HuH-7 (cell line): ENCODE data around the gene POLR2J.
"Not testable (repeated sequence)": the region's sequence is repeated elsewhere in the genome, so short reads cannot be mapped to it uniquely, and the experiment has no call there.

Experiments used
- DNase-seq: peaks from one replicate; pipeline ENCODE4 v3.0.0; 2011; ENCODE audit warnings: low spot score

POLR2J gene

GRCh38 chr7:102478314-102479208 lies at the start of gene POLR2J:
POLR2J (minus strand) TSS chr7:102478922; CDS start chr7:102478860, 62 bp downstream.
- DNase-seq: not testable (repeated sequence)

- not testable (repeated sequence) for DNase-seq
These were observed 49.4 kb upstream of the POLR2J start for GRCh38 chr7:102527822-102528793.

DNA sequence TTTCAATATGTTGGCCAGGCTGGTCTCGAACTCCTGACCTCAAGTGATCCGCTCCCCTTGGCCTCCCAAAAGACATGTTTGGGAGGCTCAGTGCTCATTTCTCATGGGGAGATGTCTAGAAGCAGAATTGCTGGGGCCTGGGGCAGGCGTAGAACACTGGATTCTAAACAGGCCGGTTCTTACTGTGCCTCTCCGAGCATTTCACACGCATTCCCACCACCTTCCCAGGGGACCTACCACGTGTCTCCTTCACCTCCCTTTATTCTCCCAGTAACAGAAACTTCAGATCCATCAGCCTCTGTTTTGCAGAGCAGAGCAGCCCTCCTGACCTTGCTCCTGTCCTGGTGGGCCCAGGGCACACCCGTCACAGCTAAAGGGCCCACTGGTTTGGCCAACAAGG lies 48.5 kb upstream of the POLR2J start:
- not testable (repeated sequence) for DNase-seq

- not testable (repeated sequence) for DNase-seq
These were observed 46.1 kb upstream of the POLR2J start for GRCh38 chr7:102524803-102525202.

GRCh38 chr7:102520797-102521196 lies 42.1 kb upstream of the POLR2J start:
- DNase-seq: not testable (repeated sequence)

DNA sequence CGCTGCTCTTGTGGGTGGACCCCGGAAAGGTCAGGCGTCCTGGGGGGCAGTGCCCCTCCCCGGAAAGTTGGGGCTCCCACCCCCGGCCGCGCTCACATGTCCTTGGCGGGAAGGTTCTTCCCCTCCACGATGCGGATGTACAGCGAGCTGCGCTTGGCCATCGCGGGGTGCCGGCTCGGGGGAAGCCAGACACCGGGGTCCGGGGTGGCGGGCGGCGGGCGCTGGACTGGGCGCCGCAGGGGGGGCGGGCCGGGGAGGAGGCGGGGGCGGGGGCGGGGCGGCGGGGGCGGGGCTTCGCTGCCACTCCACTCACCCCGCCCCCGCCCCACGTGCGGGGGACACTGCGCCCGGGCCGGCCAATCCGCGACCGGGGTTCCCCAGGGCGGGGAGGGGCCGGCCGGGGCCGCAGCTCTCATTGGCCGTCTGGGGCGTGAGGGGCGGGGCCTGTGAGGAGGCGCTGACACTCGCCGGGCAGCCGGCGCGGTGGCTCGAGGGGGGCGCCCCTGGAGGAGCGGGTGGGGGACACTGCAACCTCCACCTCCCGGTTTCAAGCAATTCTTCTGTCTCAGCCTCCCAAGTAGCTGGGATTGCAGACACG lies 38.9 kb upstream of the POLR2J start, which contains the start of gene RASA4B:
RASA4B (minus strand) TSS at position 228 of the 598 bp plus-strand sequence; CDS start at position 161, 67 bp downstream.
- DNase-seq: not testable (repeated sequence)

GRCh38 chr7:102516951-102517350 lies 38.2 kb upstream of the POLR2J start:
- DNase-seq: not testable (repeated sequence)

GRCh38 chr7:102515889-102516288 lies 37.2 kb upstream of the POLR2J start:
- not testable (repeated sequence) for DNase-seq

- not testable (repeated sequence) for DNase-seq
These were observed 36.4 kb upstream of the POLR2J start for GRCh38 chr7:102514881-102515721.

GRCh38 chr7:102512642-102513221 lies 34.0 kb upstream of the POLR2J start:
- not testable (repeated sequence) for DNase-seq

- DNase-seq: not testable (repeated sequence)
These were observed 33.3 kb upstream of the POLR2J start for GRCh38 chr7:102511860-102512522.

DNA sequence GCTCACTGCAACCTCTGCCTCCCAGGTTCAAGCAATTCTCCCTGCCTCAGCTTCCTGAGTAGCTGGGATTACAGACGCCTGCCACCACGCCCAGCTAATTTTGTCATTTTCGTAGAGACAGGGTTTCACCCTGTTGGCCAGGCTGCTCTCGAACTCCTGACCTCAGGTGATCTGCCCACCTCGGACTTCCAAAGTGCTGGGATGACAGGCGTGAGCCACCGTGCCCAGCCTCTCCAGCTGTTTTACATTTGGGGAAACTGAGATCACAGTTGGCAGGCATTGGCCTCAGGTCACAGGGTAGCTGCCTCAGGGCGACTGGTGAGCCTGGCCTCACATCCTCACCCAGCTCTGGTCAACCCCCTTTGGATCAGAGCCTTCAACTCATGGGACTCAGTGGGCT lies 31.9 kb upstream of the POLR2J start:
- not testable (repeated sequence) for DNase-seq

GRCh38 chr7:102507410-102508088 lies 28.8 kb upstream of the POLR2J start:
- not testable (repeated sequence) for DNase-seq

DNA sequence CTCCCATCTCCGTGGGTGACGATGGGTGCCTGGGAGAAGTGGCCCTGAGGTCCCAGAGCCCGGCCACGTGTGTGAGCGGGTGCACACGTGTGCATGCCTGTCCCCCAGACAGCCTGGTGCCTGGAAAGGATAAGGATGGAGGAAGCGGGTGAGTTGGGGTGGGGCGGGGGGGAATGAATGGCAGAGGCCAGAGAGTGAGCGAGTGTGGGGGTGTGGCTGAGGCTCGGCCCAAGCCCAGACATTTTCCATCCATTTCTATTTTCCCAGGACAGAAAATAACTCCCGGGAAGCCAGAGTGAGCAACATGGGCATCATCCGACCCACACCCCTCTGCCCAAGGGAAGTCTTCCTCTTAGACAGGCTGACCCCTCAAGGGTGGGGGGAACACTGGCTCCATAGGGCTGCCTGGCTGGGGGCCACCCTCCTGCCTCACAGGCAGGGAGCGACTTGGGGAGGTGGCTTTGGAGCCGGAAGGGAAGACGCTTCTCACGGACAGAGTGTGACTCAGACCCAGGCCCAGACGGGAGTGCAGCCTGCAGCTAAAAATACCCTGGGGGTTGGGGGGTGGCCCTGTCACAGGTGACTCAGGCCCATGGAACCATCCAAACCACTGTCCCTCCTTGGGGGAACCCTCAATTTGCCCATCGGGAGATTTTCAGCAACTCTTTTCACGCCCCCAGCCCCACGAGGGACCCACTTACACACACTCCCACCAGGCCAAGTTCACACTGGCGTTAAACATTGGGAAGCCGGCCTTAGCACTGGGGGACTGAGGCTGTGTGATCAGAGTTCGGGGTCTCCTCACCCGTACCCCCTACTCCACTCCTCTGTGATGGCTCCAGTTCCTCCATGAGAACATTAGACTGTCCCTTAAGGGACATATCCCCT lies 26.8 kb upstream of the POLR2J start:
- DNase-seq: not testable (repeated sequence)

DNA sequence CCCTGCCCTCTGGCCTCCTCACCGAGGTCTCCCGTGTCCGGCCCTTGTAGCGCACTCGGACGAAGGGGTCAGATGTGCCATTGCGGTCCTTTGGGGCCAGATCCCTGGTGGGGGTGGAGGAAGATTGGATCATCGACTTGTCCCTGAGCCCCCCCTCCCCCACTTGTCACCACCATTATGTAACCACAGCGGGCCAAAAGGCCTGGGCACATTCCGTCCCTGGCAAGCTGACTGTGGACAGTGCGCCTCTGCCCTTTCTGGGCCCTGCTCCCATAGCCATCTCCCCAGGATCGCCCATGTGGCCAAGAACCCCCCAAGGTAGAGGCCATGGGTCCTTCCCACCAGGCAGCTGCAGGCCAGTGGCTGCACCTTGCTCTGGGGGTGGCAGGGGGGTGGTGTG lies 24.4 kb upstream of the POLR2J start:
- DNase-seq: not testable (repeated sequence)

- DNase-seq: not testable (repeated sequence)
These were observed 19.6 kb upstream of the POLR2J start for GRCh38 chr7:102498321-102498720.

- not testable (repeated sequence) for DNase-seq
These were observed 18.6 kb upstream of the POLR2J start for GRCh38 chr7:102497308-102497707.

- DNase-seq: not testable (repeated sequence)
These were observed 18.1 kb upstream of the POLR2J start for GRCh38 chr7:102496861-102497260.
